HTR-8/SVneo (cell line): ENCODE data around the gene ABHD2.
A peak's percentile ranks its signal among the peaks of the same experiment; 100 is the strongest.

Experiments used
- DNase-seq: peaks from one replicate; pipeline ENCODE4 v3.0.0; 2011; ENCODE audit warnings: low spot score, mixed read lengths; ENCODE audit not compliant: insufficient read length
- FAIRE-seq: peaks from 2 replicates; lab custom pipeline; 2011; peaks lifted over from hg19 to GRCh38; lab: Jason Lieb, UNC

The ABHD2 gene

GRCh38 chr15:89095556-89095955 is 7.3 kb downstream of the ABHD2 start:
- no peak for FAIRE-seq
- DNase-seq, result no peak

DNA sequence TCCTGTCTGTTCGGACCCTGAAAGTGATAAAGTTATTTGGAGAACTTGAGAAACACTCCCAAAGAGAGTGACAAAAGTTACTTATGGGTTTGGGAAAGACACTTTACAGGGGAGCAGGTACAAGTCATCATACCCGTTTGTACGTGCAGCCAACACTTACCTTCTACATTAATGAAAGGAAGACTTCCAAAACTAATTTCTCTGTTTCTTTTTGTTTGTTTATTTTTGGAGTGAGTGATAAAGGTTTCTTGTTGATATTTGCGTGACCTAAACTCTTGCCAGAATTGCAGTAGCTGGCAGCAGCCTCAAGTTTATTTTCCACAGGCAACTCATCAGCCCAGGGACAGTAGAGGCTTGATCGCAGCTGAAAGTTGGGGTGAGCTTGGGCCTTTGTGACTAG is 8.4 kb downstream of the ABHD2 start:
- DNase-seq (no peak), FAIRE-seq (no peak)

GRCh38 chr15:89097313-89097712 is 9.1 kb downstream of the ABHD2 start:
- no peak for FAIRE-seq
- no peak for DNase-seq

GRCh38 chr15:89098281-89098680 is 10.0 kb downstream of the ABHD2 start:
- FAIRE-seq (no peak), DNase-seq (no peak)

GRCh38 chr15:89099968-89100367 is 11.7 kb downstream of the ABHD2 start:
- FAIRE-seq (no peak), DNase-seq (no peak)

GRCh38 chr15:89101302-89102193 is 13.3 kb downstream of the ABHD2 start:
- peak; percentile 70 for FAIRE-seq
- DNase-seq, result peak; percentile 83

GRCh38 chr15:89103481-89104171 is 15.4 kb downstream of the ABHD2 start:
- FAIRE-seq (no peak), DNase-seq (no peak)

GRCh38 chr15:89104172-89104564 is 15.9 kb downstream of the ABHD2 start:
- DNase-seq, result no peak
- no peak for FAIRE-seq

GRCh38 chr15:89105147-89105546 is 16.9 kb downstream of the ABHD2 start:
- FAIRE-seq (no peak), DNase-seq (peak; percentile 78)

DNA sequence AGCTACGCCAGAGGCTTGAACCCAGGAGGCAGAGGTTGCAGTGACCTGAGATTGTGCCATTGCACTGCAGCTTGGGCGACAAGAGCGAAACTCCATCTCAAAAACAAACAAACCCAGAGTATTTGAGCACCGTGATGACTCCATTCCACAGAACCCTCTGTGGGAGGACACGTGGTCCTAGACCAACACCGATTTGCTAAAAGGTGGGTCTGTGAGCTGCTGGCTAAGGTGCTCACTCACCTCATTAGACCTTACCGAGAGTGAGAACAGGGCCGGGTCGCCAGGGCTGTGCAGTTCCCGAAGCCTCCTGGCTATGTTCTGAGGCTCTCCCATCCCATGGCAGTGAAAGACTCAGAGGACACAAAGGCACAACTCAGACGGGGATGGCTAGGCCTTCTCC is 17.9 kb downstream of the ABHD2 start:
- DNase-seq, result no peak
- no peak for FAIRE-seq

DNA sequence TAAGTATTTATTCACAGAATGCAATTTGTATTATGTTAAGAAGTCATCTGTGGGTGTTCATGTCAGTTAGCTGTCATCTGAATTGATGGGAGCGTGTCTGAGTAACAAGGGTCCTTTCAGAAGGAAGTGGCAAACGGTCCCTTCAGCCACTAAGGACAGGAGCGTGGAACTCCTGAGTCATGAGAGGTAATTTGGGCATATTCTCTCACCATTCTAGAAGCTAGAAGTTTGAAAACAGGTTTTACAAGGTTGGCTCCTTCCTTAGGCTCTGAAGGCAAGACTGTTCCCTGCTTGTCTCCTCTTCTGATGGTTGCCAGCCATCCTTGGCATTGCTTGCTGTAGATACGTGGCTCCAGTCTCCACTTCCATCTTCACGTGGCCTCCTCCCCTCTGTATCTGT is 19.7 kb downstream of the ABHD2 start:
- DNase-seq (no peak), FAIRE-seq (no peak)

- no peak for FAIRE-seq
These were observed 20.6 kb downstream of the ABHD2 start for GRCh38 chr15:89108835-89109234.

GRCh38 chr15:89109238-89109637 is 21.0 kb downstream of the ABHD2 start:
- DNase-seq, result no peak
- FAIRE-seq, result no peak

More at GRCh38 chr15:89108835-89109234, 20.6 kb downstream of the ABHD2 start:
- no peak for DNase-seq

- DNase-seq, result no peak
- FAIRE-seq, result no peak
These were observed 21.8 kb downstream of the ABHD2 start for GRCh38 chr15:89110060-89110459.

DNA sequence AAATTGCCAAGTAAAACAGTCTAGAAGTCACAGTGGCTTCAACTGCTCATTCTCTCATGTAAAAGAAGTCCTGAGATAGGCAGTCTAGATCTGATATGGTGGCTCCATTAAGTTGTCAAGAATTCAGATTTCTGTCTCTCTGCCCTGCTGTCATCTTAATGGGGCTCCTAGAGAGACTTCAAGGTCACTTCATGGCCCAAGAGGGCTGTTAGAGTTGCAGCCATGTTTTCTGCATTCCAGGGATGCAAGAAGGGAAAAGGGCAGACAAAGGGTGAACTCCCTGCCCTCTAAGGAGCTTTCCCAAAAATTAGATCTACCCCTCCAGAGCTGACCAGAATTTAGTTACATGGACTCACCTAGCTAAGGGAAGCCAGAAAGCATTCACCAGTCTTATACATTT is 23.1 kb downstream of the ABHD2 start:
- DNase-seq (no peak), FAIRE-seq (no peak)

- DNase-seq, result no peak
- FAIRE-seq, result no peak
These were observed 23.7 kb downstream of the ABHD2 start for GRCh38 chr15:89111961-89112340.

DNA sequence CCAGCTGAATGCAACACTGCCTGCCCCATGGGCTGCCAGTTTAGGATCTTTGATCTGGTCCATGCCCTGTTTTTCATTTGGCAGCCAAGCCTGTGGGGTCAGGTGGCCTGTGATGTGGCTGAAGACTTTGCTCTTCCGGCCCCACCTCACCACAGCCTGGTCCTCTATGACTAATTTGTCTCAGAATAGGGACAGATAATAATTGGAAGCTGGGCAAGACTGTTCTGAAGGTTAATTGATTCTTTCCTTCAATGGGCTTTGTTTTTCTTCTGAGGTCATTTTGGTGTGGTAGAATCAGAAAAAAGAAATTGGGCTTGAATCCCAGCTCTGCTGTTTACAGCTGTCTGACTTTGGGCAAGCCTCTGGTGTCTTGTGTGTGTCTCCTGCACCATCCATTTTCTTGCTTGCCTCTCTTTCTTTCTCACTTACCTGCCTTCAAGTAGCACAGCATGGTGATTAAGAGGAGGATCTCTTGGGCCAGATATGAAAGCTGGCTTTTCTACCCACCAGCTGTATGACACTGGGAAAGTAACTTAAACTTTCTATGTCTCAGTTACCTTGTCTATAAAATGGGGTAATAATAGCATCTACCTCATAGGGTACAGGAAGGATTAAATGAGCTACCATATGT is 24.2 kb downstream of the ABHD2 start:
- no peak for DNase-seq
- FAIRE-seq, result no peak

GRCh38 chr15:89113296-89114024 is 25.2 kb downstream of the ABHD2 start:
- no peak for DNase-seq
- no peak for FAIRE-seq

DNA sequence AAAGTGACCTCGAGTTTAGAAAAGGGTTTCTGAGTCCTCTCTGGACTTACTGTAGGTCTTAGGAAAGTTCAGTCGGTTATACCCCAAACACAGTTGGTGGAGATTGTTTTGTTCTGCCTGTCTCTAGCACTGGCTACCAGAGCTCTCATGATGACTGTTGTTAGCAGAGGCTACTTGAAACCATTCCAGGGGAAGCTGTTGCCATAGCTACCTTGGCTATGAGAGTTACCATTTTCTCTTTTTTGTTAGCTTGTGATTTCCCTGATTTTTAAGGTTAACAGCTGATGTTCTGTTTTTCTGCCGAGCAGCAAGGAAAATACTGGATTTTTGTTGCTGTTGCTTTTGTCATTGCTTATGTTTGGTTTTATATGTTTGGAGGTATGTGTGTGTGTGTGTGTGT is 26.7 kb downstream of the ABHD2 start:
- FAIRE-seq, result no peak
- DNase-seq, result no peak

- FAIRE-seq (no peak), DNase-seq (no peak)
These were observed 27.3 kb downstream of the ABHD2 start for GRCh38 chr15:89115547-89115946.
